ENCODE results near the gene CTDP1. TPM values are rescaled to one million over a fixed set of nuclear protein-coding genes. Genes with fewer than 3 reads are reported as not detected.

CTDP1 gene
- total RNA-seq, 1 experiment from 2014 or later, result 24.9 TPM

- H2AFZ ChIP-seq (ENCODE audit: low read depth, low read length, poor library complexity, severe bottlenecking), result no peak overlapping the region
- no peak overlapping the region for H3K9ac ChIP-seq (ENCODE audit: low read length)
- H3K4me2 ChIP-seq (ENCODE audit: low read length), result no peak overlapping the region
- H3K79me2 ChIP-seq (ENCODE audit: insufficient read depth, low read length), result peaks cover 78% of the 10 kb centered on the region
- DNase-seq (ENCODE audit: low read depth, low spot score) (no peak), ATAC-seq (no peak)
- POLR2A ChIA-PET, result no interaction called here
- H4K20me1 ChIP-seq (ENCODE audit: insufficient read depth), result 0 out of 2 replicates have a peak, but pooled peaks cover 4% of the 10 kb centered on the region
- no peaks in the 10 kb centered on the region; a peak in 1 of 4 replicates for H3K36me3 ChIP-seq (ENCODE audit: control insufficient read depth in 1 of 2, insufficient read depth in 2 of 2, low read length in 2 of 2)
- no TSS peak for BruUV-seq (replicated peaks)
- no peak for TF ChIP-seq ELF1 (IDR thresholded peaks at IDR 0.05; ENCODE audit: borderline replicate concordance, low read depth)
- no peak for TF ChIP-seq POLR2AphosphoS5 (IDR thresholded peaks at IDR 0.05; ENCODE audit: low read depth, low read length)
- no peak for TF ChIP-seq ZNF274 (IDR thresholded peaks at IDR 0.05; ENCODE audit: low read depth, low read length)
- no peak for TF ChIP-seq FOSL1 (IDR thresholded peaks at IDR 0.05; ENCODE audit: low read depth)
- TF ChIP-seq JUND (IDR thresholded peaks at IDR 0.05), result no peak
- TF ChIP-seq SIN3A (IDR thresholded peaks at IDR 0.05; ENCODE audit: low read depth), result no peak
- TF ChIP-seq SP1 (IDR thresholded peaks at IDR 0.05; ENCODE audit: low read depth), result no peak
- no peak for TF ChIP-seq EZH2phosphoT487 (IDR thresholded peaks at IDR 0.05; ENCODE audit: borderline replicate concordance)
- no peak for TF ChIP-seq ATF3 (IDR thresholded peaks at IDR 0.05)
- no peak for TF ChIP-seq RAD21 (IDR thresholded peaks at IDR 0.05; ENCODE audit: low read depth)
- no peak for TF ChIP-seq EZH2 (IDR thresholded peaks at IDR 0.05)
- TF ChIP-seq, protein P1, sequence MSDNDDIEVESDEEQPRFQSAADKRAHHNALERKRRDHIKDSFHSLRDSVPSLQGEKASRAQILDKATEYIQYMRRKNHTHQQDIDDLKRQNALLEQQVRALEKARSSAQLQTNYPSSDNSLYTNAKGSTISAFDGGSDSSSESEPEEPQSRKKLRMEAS (IDR thresholded peaks at IDR 0.05), result no peak
- TF ChIP-seq YY1 (IDR thresholded peaks at IDR 0.05; ENCODE audit: extremely low read depth, insufficient replicate concordance, low read depth, low read length), result no peak
- TF ChIP-seq REST (IDR thresholded peaks at IDR 0.05; ENCODE audit: low read depth), result no peak
- no peak overlapping the region for H3K4me3 ChIP-seq (replicated peaks in 1 of 2; ENCODE audit: low read depth in 1 of 2, low read length in 2 of 2)
- no peak overlapping the region for H3K27ac ChIP-seq (ENCODE audit: low read depth, low read length)
- RAD21 ChIA-PET (ENCODE audit: low non-redundant PET in 1 of 2, low total read pairs in 2 of 2, uncharacterized antibody in 2 of 2, unreplicated experiment in 2 of 2), result no interaction called here
- intact Hi-C loops (cut with micrococcal nuclease), result no loop called here
- no peaks in the 10 kb centered on the region for H3K27me3 ChIP-seq (ENCODE audit: insufficient read depth, low read length)
- peaks cover 6 to 9% of the 10 kb centered on the region in 2 experiments; a peak in 3 of 4 replicates for H3K4me1 ChIP-seq (ENCODE audit: control insufficient read depth in 1 of 2, insufficient read depth in 2 of 2, low read length in 2 of 2)
- no peaks in the 10 kb centered on the region for H3K9me2 ChIP-seq (ENCODE audit: insufficient read depth)
- no peaks in the 10 kb centered on the region for H3K9me3 ChIP-seq (ENCODE audit: control insufficient read depth in 1 of 2, insufficient read depth in 1 of 2, low read depth in 1 of 2, low read length in 2 of 2)
- CTCF ChIA-PET, result no interaction called here
Observed at GRCh38 chr18:79683626-79684282, 4.2 kb downstream of the CTDP1 start.
